GM21529 (cell line): Measurements from ENCODE around the gene TTC24.
"Not testable (repeated sequence)": the region's sequence is repeated elsewhere in the genome, so short reads cannot be mapped to it uniquely, and the experiment has no call there.

ENCODE experiments used
- ATAC-seq: cut with Tn5 transposase; IDR thresholded peaks from one replicate; pipeline ENCODE4 v1.9.1; 2021; ENCODE audit not compliant: unreplicated experiment

TTC24 gene

DNA sequence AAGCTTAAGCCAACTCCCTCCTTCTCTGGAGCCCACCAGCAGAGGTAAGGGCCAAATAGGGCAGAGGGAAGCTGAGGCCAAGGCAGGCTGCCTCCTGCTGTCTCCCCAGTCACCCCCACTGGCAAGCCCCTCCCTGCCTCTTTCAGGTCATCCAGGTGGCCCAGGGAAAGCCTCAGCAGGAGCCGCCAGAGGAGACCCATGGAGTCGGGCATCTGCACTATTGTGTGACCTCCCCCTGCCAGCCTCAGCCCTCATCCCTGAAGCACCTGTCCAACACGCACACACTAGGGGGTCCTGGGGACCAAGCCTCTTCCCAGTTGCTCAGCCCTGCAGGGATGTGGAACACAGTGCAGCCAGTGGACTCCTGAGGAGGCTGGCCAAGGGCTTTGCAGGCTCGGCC lies 6.8 kb downstream of the TTC24 start:
- ATAC-seq: no peak

DNA sequence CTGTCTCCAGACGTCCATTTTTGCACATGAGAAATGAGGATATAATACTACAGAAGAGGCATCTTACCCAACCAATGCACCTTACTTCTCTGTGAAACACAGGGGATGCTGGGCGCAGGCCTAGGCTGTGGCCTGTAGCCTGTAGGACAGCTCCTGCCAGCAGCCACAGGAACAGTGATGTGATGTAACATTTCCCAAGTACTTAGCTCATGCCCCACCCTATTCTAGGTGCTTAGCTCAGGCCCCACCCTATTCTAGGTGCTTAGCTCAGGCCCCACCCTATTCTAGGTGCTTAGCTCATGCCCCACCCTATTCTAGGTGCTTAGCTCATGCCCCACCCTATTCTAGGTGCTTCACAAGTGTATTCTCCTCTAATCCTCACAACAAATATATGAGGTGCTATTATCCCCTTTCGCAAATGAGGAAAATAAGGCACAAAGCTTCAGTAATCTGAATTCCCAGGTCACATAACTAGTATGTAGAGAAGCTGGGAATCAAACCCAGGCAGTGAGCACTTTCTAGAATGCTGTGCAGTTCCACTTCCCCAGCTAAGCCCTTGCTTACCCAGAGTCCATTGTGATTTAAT lies 7.5 kb downstream of the TTC24 start:
- no peak for ATAC-seq

DNA sequence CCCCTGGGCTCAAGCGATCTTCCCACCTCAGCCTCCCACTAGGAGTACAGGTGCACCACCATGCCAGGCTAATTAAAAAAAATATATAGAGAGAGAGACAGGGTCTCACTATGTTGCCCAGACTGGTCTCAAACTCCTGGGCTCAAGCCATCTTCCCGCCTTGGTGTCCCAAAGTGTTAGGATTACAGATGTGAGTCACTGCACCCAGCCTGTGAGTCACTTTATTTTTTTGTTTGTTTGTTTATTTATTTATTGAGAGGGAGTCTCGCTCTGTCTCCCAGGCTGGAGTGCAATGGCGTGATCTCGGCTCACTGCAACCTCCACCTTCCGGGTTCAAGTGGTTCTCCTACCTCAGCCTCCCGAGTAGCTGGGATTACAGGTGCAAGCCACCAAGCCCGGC lies 8.4 kb downstream of the TTC24 start:
- ATAC-seq: not testable (repeated sequence)

DNA sequence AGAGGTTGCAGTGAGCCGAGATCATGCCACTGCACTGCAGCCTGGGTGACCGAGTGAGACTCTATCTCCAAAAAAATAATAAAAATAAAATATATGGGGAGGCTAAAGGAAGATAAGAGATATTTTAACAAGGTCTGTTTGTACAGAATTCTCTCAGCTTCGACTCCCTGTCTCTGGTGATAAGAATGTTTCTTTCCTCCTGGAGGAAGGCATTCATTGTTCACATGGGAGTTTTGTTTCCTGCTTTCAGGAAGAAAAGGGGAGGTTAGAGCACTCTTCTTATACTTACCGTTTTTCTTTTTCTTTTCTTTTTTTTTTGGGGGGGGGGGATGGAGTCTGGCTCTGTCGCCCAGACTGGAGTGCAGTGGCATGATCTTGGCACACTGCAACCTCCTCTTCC lies 10.0 kb downstream of the TTC24 start:
- ATAC-seq: no peak

DNA sequence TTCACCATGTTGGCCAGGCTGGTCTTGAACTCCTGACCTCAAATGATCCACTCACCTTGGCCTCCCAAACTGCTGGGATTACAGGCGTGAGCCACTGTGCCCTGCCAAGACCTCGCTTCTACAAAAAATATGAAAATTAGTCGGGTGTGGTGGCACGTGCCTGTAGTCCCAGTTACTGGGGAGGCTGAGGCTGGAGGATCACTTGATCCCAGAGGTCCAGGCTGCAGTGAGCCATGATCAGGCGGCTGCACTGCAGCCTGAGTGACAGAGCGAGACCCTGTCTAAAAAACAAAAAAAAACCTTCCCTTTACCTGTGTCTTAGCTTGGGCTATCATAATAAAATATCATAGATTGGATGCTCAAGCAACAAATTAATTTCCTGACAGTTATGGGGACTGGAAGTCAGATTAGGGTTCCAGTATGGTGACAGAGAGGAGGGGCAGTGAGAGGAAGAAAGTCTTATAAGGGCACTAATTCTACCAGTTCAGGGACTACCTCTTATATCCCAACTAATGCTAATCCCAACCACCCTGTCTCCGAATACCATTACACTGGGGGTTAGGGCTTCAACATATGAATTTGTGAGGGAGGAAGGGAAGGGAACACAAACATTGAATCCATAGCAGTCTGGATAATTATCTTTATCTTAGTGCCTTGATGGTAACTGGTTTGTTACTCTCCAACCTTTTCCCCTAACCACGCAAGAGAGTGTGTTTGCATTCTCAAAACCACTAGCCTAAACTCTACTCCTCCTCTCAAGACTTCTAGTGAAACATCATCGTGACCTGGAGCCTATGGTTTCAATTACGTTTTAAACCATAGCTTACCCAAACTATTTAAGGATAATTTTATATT lies 11.0 kb downstream of the TTC24 start:
- ATAC-seq: no peak

DNA sequence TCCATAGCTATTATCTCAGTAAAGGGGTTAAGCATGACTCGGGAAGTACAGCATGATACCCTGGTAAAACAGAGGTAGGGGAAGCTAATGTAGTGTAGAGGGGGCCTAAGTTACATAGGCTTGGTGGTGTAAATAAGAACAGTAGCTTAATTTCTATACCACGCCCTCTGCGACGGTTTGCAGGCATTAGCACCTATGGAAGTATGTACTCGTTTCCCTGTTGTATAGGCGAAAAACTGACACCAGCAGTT lies 11.6 kb downstream of the TTC24 start:
- ATAC-seq: no peak

DNA sequence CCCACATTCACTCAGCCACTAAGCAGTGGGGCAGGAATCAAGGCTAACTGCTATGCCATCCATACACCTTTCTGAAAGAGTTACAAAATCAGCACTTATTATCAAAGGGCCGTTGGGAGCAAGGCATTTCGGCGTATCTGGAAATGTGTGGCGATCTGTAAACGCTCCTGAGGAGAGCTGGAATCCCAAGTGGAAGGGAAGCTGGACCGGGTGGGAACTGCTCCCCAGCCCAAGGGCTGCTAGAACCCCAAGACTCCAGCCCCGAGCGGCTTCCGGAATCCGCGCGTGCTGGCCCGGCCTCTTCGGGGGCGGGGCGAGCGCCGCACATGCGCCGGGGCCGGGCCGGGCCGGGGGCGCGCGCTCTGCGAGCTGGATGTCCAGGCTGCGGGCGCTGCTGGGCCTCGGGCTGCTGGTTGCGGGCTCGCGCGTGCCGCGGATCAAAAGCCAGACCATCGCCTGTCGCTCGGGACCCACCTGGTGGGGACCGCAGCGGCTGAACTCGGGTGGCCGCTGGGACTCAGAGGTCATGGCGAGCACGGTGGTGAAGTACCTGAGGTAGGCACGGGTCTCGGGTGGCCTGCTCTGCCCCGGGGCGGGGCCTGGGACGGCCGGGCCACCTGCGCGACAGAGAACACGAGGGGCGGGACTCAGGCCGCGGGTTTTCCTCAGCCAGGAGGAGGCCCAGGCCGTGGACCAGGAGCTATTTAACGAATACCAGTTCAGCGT lies 12.1 kb downstream of the TTC24 start, which contains the start of gene NAXE:
NAXE (plus strand) TSS at position 345 of the 726 bp plus-strand sequence; CDS start at position 374, 29 bp downstream.
- peak; percentile 90 for ATAC-seq

DNA sequence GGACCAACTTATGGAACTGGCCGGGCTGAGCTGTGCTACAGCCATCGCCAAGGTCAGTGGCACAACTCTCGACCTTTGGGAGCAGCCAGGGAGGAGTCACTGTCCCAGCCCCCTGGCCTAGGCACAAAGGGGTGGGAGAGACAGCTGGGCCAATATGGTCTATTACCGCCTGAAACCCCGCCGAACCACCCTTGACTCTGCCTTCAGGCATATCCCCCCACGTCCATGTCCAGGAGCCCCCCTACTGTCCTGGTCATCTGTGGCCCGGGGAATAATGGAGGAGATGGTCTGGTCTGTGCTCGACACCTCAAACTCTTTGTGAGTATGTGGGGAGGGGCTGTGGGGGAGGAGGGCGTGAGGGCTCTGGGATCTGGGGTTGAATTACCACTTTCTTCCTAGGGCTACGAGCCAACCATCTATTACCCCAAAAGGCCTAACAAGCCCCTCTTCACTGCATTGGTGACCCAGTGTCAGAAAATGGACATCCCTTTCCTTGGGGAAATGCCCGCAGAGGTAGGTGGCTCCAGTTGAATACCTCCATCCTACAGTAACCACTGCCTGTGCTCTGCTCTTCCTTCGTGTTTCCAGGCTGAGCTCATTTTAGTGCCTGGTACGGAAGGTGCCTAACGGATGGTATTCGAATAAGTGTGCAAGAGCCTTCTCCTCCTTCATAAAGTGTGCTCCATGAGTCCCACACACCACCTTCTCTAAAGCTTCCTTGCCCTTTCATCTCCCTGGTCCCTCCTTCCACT lies 12.8 kb downstream of the TTC24 start:
- no peak for ATAC-seq

DNA sequence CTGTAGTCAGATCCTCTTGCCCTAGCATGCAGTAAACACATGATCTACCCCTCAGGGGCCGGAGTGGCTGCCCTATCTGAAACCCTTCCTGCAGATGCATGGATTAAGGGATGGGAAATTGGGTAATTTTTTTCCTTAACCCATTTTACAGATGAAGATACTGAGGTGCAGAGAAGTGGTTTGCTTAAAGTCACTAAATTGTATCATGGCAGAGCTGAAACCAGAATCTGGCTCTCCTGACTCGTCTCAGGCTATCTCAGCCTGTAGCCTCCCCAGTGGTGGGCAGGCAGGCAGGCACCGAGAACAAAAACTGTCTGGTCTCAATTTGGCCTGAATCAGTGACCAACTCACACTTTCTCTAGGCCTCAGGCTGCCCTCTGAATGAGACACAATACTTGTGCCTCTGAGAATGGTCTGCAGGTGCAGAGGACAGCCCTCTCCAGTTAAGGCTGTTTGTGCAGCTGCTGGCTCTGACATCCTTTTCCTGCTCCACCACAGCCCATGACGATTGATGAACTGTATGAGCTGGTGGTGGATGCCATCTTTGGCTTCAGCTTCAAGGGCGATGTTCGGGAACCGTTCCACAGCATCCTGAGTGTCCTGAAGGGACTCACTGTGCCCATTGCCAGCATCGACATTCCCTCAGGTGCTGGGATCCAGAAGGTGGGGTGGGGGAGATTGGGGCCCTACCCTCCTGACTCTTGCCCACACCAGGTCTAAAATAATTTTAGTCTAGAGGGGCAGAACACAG lies 13.6 kb downstream of the TTC24 start:
- ATAC-seq: no peak

DNA sequence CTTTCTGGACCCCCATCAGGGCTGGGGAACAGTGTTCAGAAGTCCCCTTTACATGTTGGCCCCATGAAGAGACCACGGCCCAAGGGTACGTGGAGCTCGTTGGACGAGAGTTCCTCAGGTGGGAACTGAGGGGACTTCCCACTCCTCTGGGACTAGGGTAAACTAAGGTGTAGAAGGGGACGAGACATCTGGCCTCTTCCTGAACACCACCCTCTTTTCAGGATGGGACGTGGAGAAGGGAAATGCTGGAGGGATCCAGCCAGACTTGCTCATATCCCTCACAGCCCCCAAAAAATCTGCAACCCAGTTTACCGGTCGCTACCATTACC lies 14.1 kb downstream of the TTC24 start:
- ATAC-seq: no peak

DNA sequence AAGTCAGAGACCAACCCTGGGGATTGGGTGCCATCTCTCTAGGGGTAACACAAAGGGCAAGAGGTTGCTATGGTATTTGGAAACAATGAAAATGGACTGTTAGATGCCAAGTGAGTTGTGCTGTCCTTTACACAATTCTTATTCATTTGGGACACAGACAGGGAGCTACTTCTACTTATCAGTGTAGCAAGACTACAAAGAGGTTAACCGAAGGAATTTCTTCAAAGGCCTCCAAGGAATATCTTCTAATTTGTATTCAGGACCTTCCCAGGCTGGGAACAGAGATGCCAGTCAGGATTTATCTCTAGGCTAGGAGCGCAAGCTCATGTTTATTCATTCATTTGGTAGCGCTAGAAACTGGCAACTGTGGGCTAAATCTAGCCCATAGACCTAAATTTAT lies 14.7 kb downstream of the TTC24 start:
- ATAC-seq: no peak

DNA sequence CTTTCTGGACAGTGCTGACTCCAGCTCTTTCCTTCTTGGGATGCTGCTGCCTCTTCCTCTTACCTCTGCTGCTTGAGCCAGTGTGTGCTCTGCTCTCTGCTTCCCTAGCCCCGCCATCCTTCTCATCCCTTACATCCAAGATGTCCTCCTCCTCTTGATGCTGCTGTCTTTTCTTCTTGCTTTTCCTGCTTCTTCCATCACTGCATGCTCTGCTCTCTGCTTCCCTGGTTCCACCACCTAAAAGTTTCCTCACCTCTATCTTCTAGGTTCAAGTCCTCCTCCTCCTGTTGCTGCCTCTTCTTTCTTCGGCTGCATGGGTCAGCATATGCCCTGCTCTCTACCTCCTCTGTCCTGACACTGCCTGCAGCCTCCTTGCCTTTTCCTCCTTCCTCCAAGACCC lies 15.5 kb downstream of the TTC24 start:
- no peak for ATAC-seq

DNA sequence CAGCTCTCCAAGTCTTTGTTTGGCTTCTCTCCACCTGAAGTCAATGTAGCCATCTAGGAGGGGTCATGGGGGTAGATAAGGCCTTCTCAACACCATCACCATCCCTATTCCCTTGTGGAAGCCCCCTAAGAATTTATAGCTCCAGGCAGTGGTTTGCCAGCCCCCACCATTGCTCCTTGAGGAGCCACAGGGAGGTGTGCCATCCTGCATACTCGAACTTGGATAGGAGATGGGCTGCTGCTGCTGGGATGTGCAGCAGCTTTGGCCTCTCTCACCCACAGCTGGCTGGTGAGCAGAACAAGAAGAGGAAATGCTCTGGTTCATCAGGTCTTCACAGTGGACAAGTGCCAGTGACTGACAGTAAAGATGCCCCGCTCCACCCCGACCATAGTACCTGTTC lies 16.9 kb downstream of the TTC24 start:
- no peak for ATAC-seq

DNA sequence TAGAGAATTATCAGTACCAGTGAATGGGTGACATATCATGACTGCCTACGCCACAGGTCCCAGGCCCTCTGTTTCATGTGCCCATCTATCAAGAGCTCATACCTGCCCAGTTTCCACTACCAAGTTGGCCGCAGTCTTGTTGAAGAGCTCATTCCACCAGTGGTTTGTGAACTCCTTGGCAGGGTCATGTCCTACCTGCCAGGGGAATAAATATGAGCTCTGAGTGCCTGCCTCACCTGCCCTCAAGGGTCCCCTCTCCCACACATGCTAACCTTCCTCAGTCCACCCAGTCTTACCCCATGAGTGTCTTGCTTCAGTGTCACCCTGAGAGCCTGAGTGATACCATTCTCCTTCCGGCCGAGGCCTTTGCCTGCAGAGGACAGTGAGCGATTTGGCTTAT lies 18.6 kb downstream of the TTC24 start:
- no peak for ATAC-seq

DNA sequence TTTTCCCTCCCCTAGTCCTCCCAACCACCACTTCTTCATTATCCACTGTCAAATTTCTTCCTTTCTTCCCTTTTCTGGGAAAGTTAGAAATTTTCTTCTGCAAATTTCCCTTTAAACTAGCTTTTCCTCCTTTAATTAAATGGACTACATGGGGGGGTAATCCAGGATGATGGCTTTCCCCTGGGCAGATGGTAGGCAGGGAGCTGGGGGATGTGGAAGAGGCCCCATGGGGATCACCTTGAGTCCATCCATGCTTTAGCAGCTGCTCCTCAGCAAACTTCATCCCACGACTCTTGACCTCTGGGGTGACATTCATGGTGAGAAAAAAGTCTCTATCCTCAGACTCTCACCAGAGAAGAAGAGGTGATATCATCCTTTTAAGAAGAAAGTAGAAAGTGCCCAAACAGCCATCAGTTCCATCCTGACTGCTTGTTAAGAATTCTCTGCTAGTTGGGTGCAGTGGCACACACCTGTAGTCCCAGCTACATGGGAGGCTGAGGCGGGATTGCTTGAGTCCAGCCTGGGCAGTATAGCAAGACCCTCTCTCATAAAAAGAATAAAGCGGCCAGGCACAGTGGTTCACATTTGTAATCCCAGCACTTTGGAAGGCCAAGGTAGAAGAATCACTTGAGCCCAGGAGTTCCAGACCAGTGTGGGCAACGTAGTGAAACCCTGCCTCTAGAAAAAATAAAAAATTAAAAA lies 19.4 kb downstream of the TTC24 start:
- no peak for ATAC-seq

DNA sequence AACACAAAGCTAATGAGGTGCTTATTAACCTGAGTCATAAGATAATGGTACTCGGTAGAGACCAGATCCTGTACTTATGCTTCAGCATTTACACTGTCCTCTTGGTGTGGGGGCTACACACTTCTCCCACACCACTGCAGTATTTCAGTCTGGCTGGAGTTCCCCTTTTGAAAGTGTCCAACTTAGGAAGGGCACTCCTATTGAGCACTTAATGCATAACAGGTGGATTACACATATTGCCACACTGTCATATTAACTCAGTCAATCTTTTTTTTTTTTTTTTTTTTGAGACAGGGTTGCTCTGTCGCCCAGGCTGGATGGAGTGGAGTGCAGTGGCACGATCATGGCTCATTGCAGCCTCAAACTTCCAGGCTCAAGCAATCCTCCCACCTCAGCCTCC lies 20.3 kb downstream of the TTC24 start:
- no peak for ATAC-seq

DNA sequence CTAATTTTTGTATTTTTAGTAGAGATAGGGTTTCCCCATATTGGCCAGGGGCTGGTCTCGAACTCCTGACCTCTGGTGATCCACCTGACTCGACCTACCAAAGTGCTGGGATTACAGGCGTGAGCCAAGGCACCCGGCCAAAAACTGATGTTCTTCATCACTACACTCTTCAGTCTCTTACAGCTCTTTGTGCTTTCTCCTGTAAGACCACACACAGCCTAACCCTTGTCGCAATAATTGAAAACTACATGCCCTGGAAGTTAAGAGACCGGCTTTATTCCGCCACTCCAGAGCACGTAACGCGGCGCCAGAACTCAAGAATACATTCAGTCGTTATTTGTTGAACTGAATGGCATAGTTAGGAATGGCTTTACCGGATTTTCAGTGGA lies 21.2 kb downstream of the TTC24 start:
- ATAC-seq: no peak

DNA sequence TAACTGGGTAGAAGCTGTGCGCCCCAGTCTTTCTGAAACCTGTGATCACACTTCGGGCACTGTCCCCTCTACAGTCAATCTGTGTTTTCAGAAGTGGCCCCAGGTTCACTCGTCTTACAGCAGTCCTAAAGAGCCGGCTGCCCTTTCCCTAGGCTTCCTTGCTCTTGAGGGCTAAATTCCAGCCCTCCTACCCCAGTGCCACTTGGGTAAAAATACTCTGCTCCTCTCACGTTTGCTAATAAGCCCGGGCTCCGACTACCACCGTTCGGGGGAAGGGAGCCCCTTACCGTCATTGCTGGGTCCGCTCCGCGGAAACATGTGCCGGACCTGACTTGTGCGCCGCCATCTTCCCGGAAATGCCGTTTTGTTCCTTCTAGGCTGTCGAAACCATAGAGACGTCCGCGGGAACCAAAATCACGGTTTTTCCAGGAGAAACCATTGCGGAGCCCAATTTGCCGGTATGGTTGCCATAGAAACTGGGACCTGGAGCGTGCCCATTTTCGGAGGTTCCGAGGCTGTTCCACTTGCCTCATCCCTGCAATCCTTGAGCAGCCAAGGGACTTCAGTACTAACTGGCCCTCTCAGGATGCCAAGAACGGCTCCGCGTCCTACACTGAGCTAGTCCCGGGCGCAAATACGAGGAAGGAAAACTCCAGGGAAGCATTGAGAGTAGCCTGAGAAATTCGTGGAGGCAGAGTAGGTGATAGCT lies 21.8 kb downstream of the TTC24 start, which contains the start of gene GPATCH4:
GPATCH4 (minus strand) TSS at position 358 of the 709 bp plus-strand sequence.
- ATAC-seq: peak; percentile 74

DNA sequence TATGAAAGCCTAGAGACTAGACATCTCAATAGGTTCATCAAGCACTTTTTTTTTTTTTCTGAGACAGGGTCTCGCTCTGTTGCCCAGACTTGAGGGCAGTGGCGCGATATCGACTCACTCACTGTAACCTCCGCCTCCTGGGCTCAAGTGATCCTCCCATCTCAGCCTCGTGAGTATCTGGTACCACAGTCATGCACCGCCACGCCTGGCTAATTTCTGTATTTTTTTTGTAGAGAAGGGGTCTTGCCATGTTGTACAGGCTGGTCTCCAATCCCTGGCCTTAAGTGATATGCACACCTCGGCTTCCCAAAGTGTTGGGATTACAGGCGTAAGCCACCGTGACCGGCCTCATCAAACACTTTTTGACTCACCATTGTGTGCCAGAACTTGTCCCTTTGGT lies 22.4 kb downstream of the TTC24 start:
- ATAC-seq: no peak

DNA sequence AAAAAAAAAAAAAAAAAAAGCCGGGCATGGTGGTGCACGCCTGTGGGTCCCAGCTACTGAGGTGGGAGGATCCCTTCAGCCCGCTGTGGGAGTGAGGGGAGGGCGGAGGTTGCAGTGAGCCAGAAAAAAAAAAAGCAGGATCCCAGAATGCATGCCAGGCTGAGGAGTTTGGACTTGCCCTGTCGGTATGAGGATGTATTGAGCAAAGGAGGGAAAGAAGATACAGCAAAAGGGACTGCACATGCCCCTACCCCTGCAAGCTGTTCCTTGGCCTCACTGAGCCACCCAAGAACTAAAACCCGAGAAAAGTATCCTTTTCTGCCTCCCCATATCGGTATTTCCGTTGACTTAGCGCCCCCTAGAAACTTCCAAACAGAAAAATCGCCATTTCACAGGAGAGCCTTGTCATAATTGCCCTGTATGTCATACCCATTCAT lies 23.1 kb downstream of the TTC24 start:
- no peak for ATAC-seq
